NCI-H524 treated with DMSO at 0.1 percent for 48 hours (cell line): ENCODE measurements around the gene AKAP13.
"Not testable (repeated sequence)": the region's sequence is repeated elsewhere in the genome, so short reads cannot be mapped to it uniquely, and the experiment has no call there.

Experiments used
- DNase-seq: peaks from one replicate; lab custom pipeline; 2025; lab: John Stamatoyannopoulos, UW

The AKAP13 gene

GRCh38 chr15:85576392-85576791 is 196.0 kb downstream of the AKAP13 start:
- no peak for DNase-seq

GRCh38 chr15:85578941-85579701 is 198.7 kb downstream of the AKAP13 start:
- DNase-seq = peak; percentile 88

GRCh38 chr15:85579957-85580694 is 199.7 kb downstream of the AKAP13 start:
- no peak for DNase-seq

- DNase-seq = no peak
Measured at GRCh38 chr15:85580879-85581278, 200.5 kb downstream of the AKAP13 start.

GRCh38 chr15:85581495-85581894 is 201.1 kb downstream of the AKAP13 start:
- DNase-seq = no peak

- DNase-seq = peak; percentile 52
Measured at GRCh38 chr15:85582131-85583079, 202.0 kb downstream of the AKAP13 start.

DNA sequence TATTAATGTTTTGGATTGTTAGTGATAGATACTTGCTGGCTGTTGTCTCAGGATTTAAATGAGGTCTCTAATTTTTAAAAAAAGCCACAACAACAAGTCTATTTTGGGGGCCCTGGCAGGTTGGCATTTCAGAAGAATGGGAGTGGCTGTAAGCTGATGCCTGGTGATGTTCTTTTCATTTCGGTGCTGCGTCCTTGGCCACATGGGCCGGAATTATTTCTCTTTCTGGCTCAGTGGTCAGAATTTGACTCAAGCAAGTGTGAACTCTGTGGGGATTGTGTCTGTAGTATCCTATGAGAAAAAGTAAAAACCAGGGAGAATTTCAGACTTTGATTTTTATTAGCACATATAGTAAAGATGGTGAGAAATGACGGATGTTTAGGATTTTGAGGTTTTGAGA is 203.0 kb downstream of the AKAP13 start:
- DNase-seq = no peak

DNA sequence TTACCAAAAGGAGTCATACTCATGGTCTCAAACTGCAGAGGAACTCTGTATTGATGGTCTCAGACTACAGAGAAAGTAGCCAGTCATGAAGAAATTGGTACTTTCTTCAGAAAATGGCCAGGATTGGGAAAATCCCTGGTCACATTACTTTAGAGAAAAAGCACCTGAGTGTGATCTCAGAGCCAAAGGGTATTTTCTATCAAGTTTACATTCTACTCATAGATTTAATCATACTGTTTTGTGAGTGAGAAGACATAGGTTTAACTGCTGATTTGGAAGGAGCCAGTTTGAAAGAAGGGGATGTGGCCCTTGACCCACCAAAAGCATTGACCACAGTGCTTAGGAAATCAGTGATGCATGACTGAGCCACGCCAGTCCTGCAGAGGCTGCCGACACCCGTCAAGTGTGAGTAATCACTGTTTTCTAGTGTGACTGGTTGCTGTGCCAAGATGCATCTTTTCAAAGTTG is 203.6 kb downstream of the AKAP13 start:
- no peak for DNase-seq

GRCh38 chr15:85584872-85585271 is 204.5 kb downstream of the AKAP13 start:
- DNase-seq = no peak

DNA sequence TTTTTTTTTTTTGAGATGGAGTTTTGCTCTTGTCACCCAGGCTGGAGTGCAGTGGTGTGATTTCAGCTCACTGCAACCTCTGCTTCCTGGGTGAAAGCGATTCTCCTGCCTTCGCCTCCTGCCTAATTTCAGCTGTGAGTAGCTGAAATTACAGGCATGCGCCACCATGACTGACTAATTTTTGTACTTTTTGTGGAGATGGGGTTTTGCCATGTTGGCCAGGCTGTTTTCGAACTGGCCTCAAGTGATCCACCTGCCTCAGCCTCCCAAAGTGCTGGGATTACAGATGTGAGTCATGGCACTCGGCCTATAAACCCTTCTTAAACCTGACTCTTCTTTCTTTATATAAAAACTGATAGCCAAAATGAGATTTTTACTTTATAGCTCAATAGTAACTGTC is 205.8 kb downstream of the AKAP13 start:
- DNase-seq = not testable (repeated sequence)

GRCh38 chr15:85587707-85588411 is 207.5 kb downstream of the AKAP13 start:
- no peak for DNase-seq

DNA sequence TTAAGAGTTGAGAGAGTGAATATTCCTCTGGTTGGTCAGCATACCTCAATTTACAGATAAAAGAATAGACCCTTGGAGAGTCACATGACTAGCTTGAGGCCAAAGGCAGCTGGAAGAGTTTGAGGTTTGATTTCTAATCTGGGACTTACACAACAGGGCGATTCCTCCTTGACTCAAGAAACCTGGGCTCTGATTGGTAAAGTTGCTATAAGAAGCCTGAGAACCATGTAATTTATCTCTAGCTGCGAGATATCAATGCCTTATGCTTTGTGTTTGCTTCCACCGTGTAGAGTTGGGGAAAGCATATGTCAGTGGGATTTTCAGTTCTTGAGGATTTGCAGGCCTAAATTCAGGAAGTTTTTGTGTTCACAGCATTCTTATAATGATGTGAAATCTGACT is 208.3 kb downstream of the AKAP13 start:
- DNase-seq = peak; percentile 73

DNA sequence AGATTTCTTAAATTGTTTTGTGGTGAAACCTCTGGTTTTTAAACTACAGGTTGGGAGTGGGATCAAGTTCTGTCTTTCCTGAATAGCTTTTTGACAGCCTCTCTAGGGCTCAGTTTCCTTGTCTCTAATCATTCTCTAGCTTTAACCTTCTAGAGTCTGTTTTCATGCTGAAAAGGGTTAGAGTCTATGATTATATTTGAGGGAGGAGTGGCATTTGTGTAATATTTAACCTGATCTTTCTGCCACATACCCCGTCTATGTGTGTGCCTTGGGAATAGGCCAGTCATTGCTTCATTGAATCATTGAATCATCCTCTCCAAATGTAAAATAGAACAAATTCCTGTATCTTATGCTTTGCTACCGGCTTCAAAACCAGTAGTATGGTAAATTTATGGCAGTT is 209.4 kb downstream of the AKAP13 start:
- DNase-seq = no peak

DNA sequence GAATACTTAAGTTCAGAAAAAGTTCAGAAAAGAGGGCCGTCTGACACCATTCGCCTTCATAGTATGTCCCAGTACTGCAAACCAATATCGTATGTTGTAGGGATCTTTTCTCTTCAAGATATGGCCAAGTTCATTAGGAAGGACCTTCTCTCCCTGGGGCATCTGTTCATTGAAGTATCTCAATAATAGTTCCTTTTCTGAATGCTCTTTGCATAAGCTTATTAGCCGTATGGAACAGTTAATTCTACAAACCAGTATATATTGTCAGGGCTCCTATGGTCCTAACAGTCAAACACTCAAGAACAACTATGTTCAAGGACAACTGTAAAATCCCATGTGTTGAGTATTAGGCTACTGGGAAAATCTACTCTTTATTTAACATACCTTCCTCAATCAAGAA is 211.2 kb downstream of the AKAP13 start:
- peak; percentile 18 for DNase-seq

DNA sequence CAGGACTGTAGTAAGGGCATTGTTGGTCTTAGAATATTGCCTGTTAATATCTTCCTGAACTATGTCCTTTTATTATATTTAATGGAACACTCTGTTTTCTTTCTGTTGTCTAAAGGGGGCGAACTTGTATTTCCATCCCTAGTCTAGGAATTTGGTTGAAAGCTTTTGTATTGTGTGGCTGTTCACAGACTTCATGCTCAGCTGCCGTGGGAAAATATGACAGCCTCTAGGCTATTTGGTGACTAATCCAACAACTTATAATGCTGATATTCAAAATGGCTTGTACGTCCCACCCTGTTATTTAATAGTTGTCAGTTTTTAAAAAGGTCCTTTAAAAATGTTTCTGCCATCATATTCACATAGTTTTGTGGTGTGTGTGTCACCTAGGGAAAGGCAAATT is 211.7 kb downstream of the AKAP13 start:
- no peak for DNase-seq

- DNase-seq = no peak
Measured at GRCh38 chr15:85593809-85594445, 213.5 kb downstream of the AKAP13 start.

- no peak for DNase-seq
Measured at GRCh38 chr15:85595804-85596536, 215.6 kb downstream of the AKAP13 start.

DNA sequence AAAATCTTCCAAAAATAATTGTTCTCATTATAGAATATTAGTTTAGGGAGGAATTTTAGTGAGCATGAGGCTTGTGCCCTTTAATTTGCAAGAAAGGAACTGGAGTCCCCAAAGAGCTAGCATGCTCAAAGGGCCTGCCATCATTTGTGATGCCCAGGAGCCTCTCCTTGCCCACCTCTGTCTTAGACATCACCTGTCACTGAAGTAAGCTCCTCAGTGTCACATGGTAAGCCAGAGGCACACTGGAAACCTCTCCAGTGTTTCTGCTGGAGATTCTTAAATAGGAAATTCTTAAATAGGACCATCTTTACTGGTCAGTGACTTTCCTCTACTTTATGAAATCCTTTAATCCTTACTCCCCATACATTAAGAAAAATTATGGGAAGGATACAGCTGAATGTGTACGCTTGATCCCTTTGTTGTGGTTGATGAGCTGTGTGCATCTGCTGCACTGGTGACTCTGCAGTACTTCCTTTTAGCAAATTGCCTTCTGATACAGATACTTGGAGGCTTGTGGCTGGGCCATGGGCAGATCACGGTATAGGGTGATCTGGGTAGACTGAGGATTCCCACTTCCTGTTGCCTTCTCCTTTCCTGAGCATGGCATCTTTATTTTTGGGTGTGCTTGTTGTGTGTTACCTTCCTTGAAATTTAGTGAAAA is 216.9 kb downstream of the AKAP13 start:
- no peak for DNase-seq

DNA sequence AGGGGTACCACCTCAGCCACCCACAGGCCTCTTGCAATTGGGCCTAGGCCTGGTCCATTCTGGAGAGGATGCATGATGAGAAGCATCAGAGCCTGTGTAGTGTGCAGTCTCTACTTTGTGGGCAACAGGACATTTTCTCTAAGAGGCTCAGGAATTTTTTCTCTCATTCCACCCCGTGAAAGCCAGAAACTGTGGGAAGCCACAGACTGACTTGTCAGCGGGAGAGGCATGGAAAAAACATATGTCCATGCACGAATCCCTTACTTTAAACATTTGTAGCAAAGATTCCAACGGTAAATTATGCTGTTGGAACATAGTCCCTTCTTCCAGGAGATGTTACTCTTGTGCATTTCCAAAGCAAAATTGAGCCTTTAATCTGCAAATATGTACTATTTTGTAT is 217.8 kb downstream of the AKAP13 start:
- no peak for DNase-seq
